Activated CD4-positive, alpha-beta memory T cell treated with anti-CD3 and anti-CD28 coated beads, Interleukin-2, amount 10 ng/mL, durations not matched to agents 7 days and 5 days (primary cell): ENCODE measurements around the gene RTN4. TPM values are rescaled to one million over a fixed set of nuclear protein-coding genes. Genes with fewer than 3 reads are reported as not detected.
"Not testable (repeated sequence)": the region's sequence is repeated elsewhere in the genome, so short reads cannot be mapped to it uniquely, and the experiment has no call there.

ENCODE experiments used
- CTCF ChIA-PET: fragments of 350-600 bp; sonication (Branson Sonifier 250); formaldehyde crosslinking; loops from one replicate; lab custom pipeline; 2021; ENCODE audit warnings: antibody characterized with exemption, inconsistent platforms; lab: Charles Lee
- POLR2A ChIA-PET: fragments of 350-600 bp; sonication (Branson Sonifier 250); formaldehyde crosslinking; loops from one replicate; lab custom pipeline; 2021; ENCODE audit warnings: antibody characterized with exemption; lab: Charles Lee
- DNase-seq: peaks from one replicate; pipeline ENCODE4 v3.0.0-alpha.2; 2020
- H3K27ac Mint-ChIP-seq: one replicate; pipeline ENCODE4 v1.8.0; 2021; ENCODE audit warnings: mild to moderate bottlenecking, mixed read lengths
- H3K27me3 Mint-ChIP-seq: one replicate; pipeline ENCODE4 v1.8.0; 2021; ENCODE audit warnings: mixed read lengths
- H3K36me3 Mint-ChIP-seq: one replicate; pipeline ENCODE4 v1.8.0; 2021; ENCODE audit warnings: low read depth, mixed read lengths
- H3K4me1 Mint-ChIP-seq: one replicate; pipeline ENCODE4 v1.8.0; 2021; ENCODE audit warnings: mixed read lengths
- H3K4me3 Mint-ChIP-seq: one replicate; pipeline ENCODE4 v1.8.0; 2021; ENCODE audit warnings: mild to moderate bottlenecking, mixed read lengths
- H3K9me3 Mint-ChIP-seq: one replicate; pipeline ENCODE4 v1.8.0; 2021; ENCODE audit warnings: mixed read lengths
- total RNA-seq, 2 experiments: library from RNA; stranded (reverse); gene quantifications; one replicate each; pipeline ENCODE4 v1.2.3, GENCODE V29; 2021

The RTN4 gene
- total RNA-seq, 2 experiments from 2014 or later, result 90.1 to 92.4 TPM

DNA sequence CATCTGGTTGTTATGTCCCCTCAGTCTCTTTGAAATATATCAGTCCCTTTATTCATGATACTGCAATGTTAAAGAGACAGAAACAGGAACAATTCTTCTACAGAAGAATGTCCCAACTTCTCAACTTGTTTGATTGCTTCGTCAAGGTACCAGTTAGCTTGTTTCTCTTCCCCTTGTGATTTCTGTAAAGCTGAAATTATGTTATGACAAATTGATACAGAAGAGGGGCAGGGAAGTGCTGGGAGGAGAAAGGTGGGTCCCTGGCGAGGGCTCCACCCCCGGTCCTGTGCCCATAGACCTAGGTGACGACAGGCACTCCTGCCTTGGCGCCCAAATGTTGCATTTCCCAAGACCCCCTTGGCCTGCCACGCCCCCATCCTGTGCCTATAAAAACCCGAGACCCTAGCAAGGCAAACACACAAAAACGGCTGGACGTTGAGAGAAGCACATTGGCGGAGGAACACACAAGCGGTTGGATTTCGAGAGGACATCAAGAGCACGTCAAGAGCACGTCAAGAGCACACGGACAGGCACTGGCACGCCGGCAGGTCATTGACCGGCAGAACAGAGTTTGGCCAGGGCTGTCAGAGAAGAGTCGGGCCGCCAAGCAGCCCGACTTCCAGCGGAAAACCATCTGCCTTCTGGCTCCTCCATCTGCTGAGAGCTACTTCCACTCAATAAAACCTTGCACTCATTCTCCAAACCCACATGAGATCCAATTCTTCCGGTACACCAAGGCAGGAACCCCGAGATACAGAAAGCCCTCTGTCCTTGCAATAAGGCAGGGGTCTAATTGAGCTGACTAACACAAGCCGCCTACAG, 11.5 kb upstream of the RTN4 start:
- DNase-seq, result no peak
- POLR2A ChIA-PET, result interaction anchor here (2.2 kb wide), 1 partner anchor 11 kb away, joined by 12 read pairs; the partner anchor contains the start of gene RTN4
- no peak overlapping the region for H3K27ac Mint-ChIP-seq
- CTCF ChIA-PET, result interaction anchor here (1.4 kb wide), 1 partner anchor 13 kb away, joined by 5 read pairs; no protein-coding TSS in a partner anchor
- H3K36me3 Mint-ChIP-seq, result no peaks in the 10 kb centered on the region
- H3K9me3 Mint-ChIP-seq, result no peaks in the 10 kb centered on the region
- H3K4me1 Mint-ChIP-seq, result peaks cover 7% of the 10 kb centered on the region
- H3K4me3 Mint-ChIP-seq, result no peak overlapping the region
- no peaks in the 10 kb centered on the region for H3K27me3 Mint-ChIP-seq

DNA sequence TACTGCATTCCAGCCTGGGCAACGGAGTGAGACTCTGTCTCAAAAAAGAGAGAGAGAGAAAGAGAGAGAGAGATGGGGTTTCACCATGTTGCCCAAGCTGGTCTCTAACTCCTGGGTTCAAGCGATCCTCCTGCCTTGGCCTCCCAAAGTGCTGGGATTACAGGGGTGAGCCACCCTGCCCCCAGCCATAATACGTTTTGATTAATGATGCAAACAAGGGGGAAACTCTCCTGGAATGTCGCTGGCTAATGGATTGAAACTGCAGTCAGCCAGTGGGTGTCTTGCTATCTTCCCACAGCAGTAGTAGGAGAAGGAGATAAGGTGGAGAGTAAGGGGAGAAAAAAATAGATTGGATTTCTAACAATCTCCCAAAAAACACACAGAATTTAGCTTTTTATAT, 9.5 kb upstream of the RTN4 start:
- CTCF ChIA-PET, result no interaction called here
- no peaks in the 10 kb centered on the region for H3K9me3 Mint-ChIP-seq
- H3K27me3 Mint-ChIP-seq, result no peaks in the 10 kb centered on the region
- POLR2A ChIA-PET, result interaction anchor here (2.2 kb wide), 1 partner anchor 10 kb away, joined by 12 read pairs; the partner anchor contains the start of gene RTN4
- no peaks in the 10 kb centered on the region for H3K36me3 Mint-ChIP-seq
- H3K4me3 Mint-ChIP-seq, result no peak overlapping the region
- DNase-seq, result no peak
- no peak overlapping the region for H3K27ac Mint-ChIP-seq
- H3K4me1 Mint-ChIP-seq, result peaks cover 9% of the 10 kb centered on the region

DNA sequence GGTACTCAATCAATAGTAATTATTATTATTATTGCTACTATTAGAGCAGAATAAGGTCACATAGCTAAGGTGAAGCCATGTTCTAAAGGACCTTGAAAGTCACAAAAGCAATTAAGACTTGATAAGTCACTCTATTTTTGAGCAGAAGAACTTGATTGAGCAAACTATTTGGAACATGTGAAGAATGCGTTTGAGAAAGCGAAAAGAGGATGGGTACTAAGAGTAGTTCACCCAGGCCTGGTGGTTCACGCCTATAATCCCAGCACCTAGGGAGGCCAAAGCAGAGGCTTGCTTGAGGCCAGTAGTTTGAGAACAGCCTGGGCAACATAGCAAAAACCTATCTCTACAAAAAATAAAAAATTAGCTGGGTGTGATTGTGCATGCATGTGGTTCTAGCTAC, 7.2 kb upstream of the RTN4 start:
- ChIA-PET POLR2A (interaction anchor here (1.8 kb wide), 1 partner anchor 9 kb away, joined by 6 read pairs; no protein-coding TSS in a partner anchor), CTCF (no interaction called here)
- Mint-ChIP-seq H3K9me3 (no peaks in the 10 kb centered on the region), H3K27me3 (no peaks in the 10 kb centered on the region), H3K4me3 (no peak overlapping the region), H3K36me3 (no peaks in the 10 kb centered on the region), H3K27ac (no peak overlapping the region), H3K4me1 (peaks cover 16% of the 10 kb centered on the region)
- no peak for DNase-seq

DNA sequence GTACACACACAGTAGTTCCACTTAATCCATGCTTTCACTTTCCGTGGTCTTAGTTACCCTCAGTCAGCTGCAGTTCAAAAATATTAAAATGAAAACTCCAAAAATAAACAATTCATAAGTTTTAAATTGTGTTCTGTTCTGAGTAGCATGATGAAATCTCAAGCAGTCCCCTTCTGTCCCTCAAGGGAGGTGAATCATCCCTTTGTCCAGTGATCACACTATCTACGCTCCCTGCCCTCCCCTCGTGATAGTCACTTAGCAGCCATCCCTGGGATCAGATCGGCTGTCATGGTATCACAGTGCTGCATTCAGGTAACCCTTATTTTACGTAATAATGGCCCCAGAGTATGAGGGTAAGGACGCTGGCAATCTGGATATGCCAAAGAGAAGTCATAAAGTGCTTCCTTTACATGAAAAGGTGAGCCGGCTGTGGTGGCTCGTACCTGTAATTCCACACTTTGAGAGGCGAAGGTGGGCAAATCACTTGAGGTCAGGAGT, 5.8 kb upstream of the RTN4 start:
- H3K9me3 Mint-ChIP-seq, result no peaks in the 10 kb centered on the region
- POLR2A ChIA-PET, result no interaction called here
- H3K4me1 Mint-ChIP-seq, result peaks cover 29% of the 10 kb centered on the region
- H3K36me3 Mint-ChIP-seq, result no peaks in the 10 kb centered on the region
- CTCF ChIA-PET, result no interaction called here
- DNase-seq, result no peak
- H3K27me3 Mint-ChIP-seq, result no peaks in the 10 kb centered on the region
- no peak overlapping the region for H3K27ac Mint-ChIP-seq
- no peak overlapping the region for H3K4me3 Mint-ChIP-seq

DNA sequence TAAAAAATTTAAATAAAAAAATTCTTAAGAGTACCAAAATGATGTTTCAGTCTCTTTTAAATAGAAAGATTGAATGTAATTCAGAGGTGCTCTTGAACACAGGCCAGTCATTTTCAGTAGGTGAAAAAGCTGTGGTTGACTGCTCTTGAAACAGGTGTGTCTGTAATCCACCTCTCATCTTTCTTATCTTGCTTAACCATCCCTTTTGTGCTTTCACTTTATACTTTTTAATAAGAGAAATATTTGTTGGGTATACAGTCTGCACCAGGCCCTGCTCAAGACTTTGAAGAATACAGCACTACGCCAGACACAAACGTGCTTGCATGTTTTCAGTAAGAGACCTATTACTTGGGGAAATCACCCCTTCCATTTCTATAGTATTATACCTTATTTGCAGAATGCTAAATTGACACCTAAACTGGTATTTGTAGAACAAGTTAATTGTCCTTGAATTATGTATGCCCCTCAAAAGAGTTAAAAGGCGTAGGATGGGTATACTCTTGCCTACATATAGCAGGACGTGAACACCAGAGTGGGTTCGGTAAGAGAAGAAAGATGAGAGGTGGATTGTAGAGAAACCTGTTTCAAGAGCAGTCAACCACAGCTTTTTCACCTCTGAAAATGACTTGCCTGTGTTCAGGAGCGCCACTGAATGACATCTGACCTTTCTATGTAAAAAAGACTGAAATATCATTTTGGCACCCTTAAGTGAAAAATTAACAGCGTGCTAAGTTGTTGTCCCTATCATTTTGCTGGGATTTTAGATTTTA, 4.0 kb upstream of the RTN4 start:
- H3K4me1 Mint-ChIP-seq, result peaks cover 33% of the 10 kb centered on the region
- peaks cover 5% of the 10 kb centered on the region for H3K36me3 Mint-ChIP-seq
- no peak overlapping the region for H3K4me3 Mint-ChIP-seq
- CTCF ChIA-PET, result interaction anchor here (0.6 kb wide), 1 partner anchor 62 kb away, joined by 3 read pairs; no protein-coding TSS in a partner anchor
- H3K9me3 Mint-ChIP-seq, result no peaks in the 10 kb centered on the region
- no peak overlapping the region for H3K27ac Mint-ChIP-seq
- POLR2A ChIA-PET, result no interaction called here
- H3K27me3 Mint-ChIP-seq, result no peaks in the 10 kb centered on the region
- DNase-seq, result no peak

DNA sequence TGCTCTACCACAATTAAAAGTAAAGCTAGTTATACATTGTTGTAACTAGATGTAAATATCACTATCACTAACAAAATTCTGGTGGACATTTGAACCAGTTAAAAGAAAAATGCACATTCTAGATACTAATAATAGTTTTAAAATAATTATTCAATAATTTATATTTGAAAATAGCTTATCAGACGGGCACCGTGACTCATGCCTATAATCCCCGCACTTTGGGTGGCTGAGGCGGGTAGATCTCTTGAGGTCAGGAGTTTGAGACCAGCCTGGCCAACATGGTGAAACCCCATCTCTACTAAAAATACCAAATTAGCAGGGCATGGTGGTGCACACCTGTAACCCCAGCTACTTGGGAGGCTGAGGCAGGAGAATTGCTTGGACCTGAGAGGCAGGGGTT, 3.0 kb upstream of the RTN4 start:
- DNase-seq, H3K27ac Mint-ChIP-seq, H3K4me3 Mint-ChIP-seq, H3K27me3 Mint-ChIP-seq, H3K36me3 Mint-ChIP-seq, H3K9me3 Mint-ChIP-seq: not testable (repeated sequence)
- peaks cover 33% of the 10 kb centered on the region for H3K4me1 Mint-ChIP-seq
- CTCF ChIA-PET, result interaction anchor here (0.7 to 1.0 kb wide), 2 partner anchors 20 to 516 kb away, joined by 3 read pairs; no protein-coding TSS in a partner anchor
- POLR2A ChIA-PET, result interaction anchor here (1.2 kb wide), 1 partner anchor 366 kb away, joined by 3 read pairs; the partner anchor contains the start of gene CCDC88A

DNA sequence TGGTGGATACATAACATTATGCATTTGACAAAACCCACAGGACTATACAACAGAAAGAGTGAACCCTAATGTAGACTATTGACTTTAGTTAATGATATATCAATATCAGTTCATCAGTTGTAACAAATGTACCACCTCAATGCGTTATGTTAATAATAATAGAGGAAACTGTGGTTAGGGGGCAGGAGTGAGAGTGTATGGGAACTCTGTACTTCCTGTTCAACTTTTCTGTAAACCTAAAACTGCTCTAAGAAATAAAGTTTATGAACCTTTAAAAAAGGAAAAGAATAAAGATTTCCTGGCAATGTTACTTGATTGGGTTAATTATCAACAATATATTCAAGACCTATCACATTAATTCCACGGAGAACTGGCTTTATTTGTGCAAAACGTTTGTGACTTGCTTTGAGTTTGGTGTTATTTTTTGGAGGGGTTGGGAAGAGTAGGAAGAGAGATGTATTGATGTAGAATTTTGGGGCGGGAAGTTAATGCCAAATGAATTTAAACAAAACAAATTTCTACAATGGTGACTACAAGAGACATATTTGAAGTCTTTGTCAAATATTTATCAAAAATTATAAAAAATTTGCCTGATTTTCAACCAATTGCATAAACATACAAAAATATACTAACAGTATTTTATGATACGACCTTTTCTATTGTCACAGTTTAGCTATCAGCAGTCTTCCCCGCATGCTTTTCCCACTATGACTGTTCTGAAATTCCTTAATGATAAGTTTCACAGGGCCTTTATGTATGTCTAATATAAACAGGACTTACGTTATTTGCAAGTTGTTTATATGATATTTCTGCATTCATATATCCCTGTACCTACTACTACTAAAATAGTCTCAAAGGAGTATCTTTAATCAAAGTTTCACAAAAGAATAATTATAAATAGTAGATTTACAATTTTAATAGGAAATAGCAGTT, 2.1 kb upstream of the RTN4 start:
- Mint-ChIP-seq H3K4me3 (peak overlapping the region; percentile 21), H3K4me1 (peaks cover 40% of the 10 kb centered on the region), H3K9me3 (no peaks in the 10 kb centered on the region), H3K27me3 (no peaks in the 10 kb centered on the region), H3K27ac (no peak overlapping the region), H3K36me3 (peaks cover 5% of the 10 kb centered on the region)
- POLR2A ChIA-PET, result interaction anchor here (1.2 to 4.4 kb wide), 2 partner anchors 42 to 367 kb away, joined by 3 to 24 read pairs; partner anchors contain the start of gene CCDC88A
- CTCF ChIA-PET, result interaction anchor here (1.0 to 4.4 kb wide), 3 partner anchors 21 to 115 kb away, joined by 3 to 21 read pairs (median 4); no protein-coding TSS in a partner anchor
- no peak for DNase-seq

DNA sequence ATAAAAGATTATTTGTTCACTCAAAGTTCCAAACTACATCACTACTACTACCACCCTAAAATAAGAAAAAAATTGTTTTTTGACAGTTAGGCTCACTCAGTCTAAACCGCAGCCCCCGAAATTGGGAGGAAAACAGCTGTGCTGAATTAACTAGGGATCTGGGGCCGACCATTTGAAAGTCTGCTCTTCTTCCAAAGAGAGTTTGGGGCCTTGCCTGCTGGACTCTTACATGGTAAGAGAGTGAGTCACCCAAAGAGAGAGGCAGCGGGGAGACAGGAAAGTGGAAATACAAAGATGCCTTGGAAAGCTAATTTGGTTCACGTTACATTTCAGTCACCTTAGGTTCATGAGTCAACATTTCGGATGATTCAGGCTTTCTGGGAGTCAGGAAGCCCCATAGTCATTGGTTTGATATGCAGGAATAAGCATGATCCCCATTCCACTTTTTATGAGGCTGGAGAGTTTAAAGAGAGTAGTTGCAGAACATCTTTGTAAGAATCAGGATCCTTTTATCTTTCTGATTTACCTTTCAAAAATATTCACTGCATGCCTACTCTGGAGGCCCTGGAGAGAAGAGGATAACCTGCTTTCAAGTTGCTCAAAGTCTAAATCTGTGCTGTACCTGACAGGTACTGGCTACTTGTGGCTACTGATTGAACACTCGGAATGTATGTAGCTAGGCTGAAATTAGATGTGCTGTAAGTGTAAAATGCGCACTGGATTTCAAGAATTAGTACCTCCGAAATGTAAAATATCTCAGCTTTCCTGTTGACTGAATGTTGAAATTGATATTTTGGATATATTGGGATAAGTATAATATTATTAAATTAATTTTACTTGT, 995 bp upstream of the RTN4 start:
- H3K9me3 Mint-ChIP-seq, result no peaks in the 10 kb centered on the region
- DNase-seq, result peak; percentile 27
- peak overlapping the region; percentile 99 for H3K27ac Mint-ChIP-seq
- CTCF ChIA-PET, result interaction anchor here (0.7 to 4.4 kb wide), 19 partner anchors 11 to 491 kb away, joined by 3 to 21 read pairs (median 4); partner anchors contain the start of gene CFAP36
- peak overlapping the region; percentile 100 for H3K4me3 Mint-ChIP-seq
- POLR2A ChIA-PET, result interaction anchor here (0.6 to 4.4 kb wide), 25 partner anchors 9 to 565 kb away, joined by 3 to 40 read pairs (median 5); partner anchors contain the start of genes CLHC1, EML6 and RPS27A
- peaks cover 8% of the 10 kb centered on the region for H3K36me3 Mint-ChIP-seq
- no peaks in the 10 kb centered on the region for H3K27me3 Mint-ChIP-seq
- H3K4me1 Mint-ChIP-seq, result peaks cover 52% of the 10 kb centered on the region

DNA sequence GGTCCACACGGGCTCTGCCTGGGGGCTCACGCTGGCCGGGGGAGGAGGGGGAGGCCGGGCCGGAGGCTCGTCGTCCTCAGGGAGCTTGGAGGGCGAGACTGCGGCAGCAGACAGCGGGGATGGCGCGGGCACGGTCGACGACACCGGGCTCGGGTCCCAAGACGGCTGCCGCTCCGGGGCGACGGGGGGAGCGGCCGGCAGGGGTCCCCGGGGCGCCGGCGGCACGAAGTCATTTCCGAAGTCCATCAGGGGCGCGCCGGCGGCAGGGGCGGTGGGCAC, 491 bp downstream of the RTN4 start:
- H3K27me3 Mint-ChIP-seq, result no peaks in the 10 kb centered on the region
- peaks cover 13% of the 10 kb centered on the region for H3K36me3 Mint-ChIP-seq
- peak overlapping the region; percentile 99 for H3K27ac Mint-ChIP-seq
- peak overlapping the region; percentile 100 for H3K4me3 Mint-ChIP-seq
- CTCF ChIA-PET, result interaction anchor here (1.0 to 4.4 kb wide), 18 partner anchors 9 to 490 kb away, joined by 3 to 21 read pairs (median 4); partner anchors contain the start of gene CFAP36
- no peak for DNase-seq
- H3K9me3 Mint-ChIP-seq, result no peaks in the 10 kb centered on the region
- POLR2A ChIA-PET, result interaction anchor here (0.8 to 4.4 kb wide), 28 partner anchors 9 to 567 kb away, joined by 3 to 40 read pairs (median 5); partner anchors contain the start of genes CLHC1, EML6 and RPS27A
- H3K4me1 Mint-ChIP-seq, result peaks cover 60% of the 10 kb centered on the region

DNA sequence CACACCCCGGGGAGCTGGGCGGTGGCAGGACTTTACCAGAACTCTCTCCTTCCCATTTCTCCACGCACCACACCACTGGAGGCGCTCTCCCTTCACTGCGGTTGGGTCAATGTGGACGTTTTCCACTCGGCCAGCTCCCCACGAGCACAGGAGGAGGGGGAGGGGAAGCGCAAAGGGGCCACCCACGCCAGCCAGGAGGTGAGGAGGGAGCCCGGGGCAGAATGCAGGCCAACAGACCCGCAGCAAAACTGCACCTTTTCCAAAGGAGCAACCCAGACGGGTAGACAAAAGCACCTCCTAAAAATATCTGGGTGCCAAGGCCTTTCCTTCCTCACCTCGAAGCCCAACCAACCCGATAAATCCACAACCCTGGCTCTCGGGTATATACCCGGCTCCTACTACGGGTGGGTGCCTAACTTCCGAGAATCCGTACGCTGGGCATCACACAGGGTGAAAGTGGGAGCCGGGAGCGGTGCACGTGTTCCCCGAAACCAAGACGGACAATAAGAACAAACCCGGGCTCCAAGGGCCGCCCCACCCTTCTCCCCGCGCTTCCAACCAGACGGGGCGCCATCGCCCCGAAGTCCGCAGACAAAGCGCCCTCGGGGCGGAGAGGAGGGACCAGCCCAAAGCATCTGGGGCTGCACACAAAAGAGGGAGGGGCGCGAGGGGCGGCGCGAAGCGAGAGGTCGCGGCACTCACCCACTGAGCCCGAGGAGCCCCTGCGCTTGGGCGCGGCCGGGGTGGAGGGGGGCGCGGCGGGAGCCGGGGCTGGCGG, 1.0 kb downstream of the RTN4 start:
- ChIA-PET POLR2A (interaction anchor here (0.8 to 4.4 kb wide), 27 partner anchors 8 to 490 kb away, joined by 3 to 40 read pairs (median 5); partner anchors contain the start of genes CLHC1, EML6 and RPS27A), CTCF (interaction anchor here (1.0 to 4.4 kb wide), 18 partner anchors 9 to 489 kb away, joined by 3 to 21 read pairs (median 6); partner anchors contain the start of gene CFAP36)
- DNase-seq, result peak; percentile 66
- Mint-ChIP-seq H3K4me1 (peaks cover 55% of the 10 kb centered on the region), H3K27me3 (no peaks in the 10 kb centered on the region), H3K4me3 (peak overlapping the region; percentile 100), H3K36me3 (peaks cover 13% of the 10 kb centered on the region), H3K27ac (peak overlapping the region; percentile 85), H3K9me3 (no peaks in the 10 kb centered on the region)
